Dermis blood vessel endothelial cell (primary cell): ENCODE results near the gene TACC2. TPM values are rescaled to one million over a fixed set of nuclear protein-coding genes. Genes with fewer than 3 reads are reported as not detected.
"Not testable (repeated sequence)": the region's sequence is repeated elsewhere in the genome, so short reads cannot be mapped to it uniquely, and the experiment has no call there.

Source experiments
- DNase-seq: peaks from one replicate; pipeline ENCODE4 v3.0.0; 2010
- total RNA-seq: library from RNA; depleted of rRNA; stranded (reverse); fragments of >200 nt; gene quantifications from 2 replicates; pipeline ENCODE4 v1.2.3, GENCODE V29; 2014

TACC2 gene, protein sequence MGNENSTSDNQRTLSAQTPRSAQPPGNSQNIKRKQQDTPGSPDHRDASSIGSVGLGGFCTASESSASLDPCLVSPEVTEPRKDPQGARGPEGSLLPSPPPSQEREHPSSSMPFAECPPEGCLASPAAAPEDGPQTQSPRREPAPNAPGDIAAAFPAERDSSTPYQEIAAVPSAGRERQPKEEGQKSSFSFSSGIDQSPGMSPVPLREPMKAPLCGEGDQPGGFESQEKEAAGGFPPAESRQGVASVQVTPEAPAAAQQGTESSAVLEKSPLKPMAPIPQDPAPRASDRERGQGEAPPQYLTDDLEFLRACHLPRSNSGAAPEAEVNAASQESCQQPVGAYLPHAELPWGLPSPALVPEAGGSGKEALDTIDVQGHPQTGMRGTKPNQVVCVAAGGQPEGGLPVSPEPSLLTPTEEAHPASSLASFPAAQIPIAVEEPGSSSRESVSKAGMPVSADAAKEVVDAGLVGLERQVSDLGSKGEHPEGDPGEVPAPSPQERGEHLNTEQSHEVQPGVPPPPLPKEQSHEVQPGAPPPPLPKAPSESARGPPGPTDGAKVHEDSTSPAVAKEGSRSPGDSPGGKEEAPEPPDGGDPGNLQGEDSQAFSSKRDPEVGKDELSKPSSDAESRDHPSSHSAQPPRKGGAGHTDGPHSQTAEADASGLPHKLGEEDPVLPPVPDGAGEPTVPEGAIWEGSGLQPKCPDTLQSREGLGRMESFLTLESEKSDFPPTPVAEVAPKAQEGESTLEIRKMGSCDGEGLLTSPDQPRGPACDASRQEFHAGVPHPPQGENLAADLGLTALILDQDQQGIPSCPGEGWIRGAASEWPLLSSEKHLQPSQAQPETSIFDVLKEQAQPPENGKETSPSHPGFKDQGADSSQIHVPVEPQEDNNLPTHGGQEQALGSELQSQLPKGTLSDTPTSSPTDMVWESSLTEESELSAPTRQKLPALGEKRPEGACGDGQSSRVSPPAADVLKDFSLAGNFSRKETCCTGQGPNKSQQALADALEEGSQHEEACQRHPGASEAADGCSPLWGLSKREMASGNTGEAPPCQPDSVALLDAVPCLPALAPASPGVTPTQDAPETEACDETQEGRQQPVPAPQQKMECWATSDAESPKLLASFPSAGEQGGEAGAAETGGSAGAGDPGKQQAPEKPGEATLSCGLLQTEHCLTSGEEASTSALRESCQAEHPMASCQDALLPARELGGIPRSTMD (N-terminal part only)
- total RNA-seq, result 3.6 and 8.2 TPM in 2 replicates

DNA sequence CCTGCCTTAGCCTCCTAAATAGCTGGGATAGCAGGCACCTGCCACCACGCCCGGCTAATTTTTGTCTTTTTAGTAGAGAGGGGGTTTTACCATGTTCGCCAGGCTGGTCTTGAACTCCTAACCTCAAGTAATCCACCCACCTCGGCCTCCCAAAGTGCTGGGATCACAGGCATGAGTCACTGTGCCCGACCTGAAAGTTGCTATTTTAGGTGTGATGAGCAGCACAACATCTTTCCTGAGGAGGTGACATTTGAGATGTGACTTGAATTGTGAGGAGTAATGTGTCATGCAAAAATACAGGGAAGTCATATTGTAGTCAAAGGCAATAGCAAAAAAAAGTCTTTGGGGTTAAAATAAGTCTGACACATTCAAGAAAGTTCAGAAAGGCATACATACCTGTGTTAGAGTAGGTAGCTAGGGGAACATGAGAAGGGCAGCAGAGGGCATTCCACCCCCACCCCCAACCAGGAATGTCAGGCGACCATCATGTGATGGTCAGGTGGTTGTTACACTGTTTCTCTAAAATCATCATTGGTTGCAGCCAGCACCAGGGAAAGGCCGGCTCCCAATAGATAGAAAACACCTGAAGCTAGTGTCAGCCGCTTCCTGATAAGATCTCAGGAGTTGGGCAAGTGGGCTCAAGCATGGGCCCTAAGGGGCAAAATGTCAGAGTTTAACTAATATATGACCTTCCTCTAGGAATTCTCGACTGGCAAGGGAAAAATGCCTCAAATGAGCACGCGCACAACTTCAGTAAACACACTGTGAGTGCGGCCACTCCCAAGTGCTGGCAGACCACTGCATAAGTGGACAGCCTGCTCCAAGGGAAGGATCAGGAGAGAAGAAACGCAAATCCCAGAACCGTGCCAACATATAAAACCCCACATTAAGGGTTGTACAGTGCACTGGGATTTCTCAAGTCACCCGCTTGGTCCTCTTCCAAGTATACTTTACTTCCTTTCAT lies at the start of gene TACC2:
TACC2 (plus strand) TSS at position 803 of the 964 bp plus-strand sequence. CDS start 32,819 bp downstream, outside the sequence.
- DNase-seq, result no peak

- DNase-seq, result no peak
Measured at GRCh38 chr10:121941532-121941931, 47.4 kb upstream of the TACC2 start.

DNA sequence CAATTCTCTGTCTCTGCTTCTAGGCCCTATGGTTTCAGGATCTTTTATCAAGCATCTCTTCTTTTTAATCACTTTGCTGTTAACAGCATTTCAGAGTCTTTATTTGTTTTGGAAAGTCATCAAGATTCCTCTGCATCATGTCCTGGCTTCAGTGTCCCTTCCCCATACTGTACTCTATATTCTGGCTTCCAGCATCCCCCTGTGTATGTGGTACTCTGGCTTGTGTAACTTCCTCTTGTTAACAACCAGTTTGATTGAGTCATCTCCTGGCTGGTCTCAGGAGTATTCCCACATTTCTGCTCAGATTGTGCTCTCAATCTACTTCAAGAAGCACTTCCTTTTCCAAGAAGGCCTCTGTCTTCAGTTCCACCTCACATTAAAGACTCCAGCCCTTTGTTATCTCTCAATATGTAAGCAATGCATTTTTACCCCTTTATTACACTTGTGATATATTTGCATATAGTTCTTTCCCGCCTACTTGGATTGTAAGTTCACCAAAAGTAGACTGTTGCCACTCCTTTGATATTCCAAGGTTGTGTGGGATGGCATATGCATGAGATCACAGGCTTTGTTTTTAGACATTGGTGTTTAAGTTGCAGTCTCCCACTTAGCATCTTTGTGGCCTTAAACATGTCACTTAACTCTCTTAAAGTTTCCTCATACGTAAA lies 46.1 kb upstream of the TACC2 start:
- peak; percentile 97 for DNase-seq

DNA sequence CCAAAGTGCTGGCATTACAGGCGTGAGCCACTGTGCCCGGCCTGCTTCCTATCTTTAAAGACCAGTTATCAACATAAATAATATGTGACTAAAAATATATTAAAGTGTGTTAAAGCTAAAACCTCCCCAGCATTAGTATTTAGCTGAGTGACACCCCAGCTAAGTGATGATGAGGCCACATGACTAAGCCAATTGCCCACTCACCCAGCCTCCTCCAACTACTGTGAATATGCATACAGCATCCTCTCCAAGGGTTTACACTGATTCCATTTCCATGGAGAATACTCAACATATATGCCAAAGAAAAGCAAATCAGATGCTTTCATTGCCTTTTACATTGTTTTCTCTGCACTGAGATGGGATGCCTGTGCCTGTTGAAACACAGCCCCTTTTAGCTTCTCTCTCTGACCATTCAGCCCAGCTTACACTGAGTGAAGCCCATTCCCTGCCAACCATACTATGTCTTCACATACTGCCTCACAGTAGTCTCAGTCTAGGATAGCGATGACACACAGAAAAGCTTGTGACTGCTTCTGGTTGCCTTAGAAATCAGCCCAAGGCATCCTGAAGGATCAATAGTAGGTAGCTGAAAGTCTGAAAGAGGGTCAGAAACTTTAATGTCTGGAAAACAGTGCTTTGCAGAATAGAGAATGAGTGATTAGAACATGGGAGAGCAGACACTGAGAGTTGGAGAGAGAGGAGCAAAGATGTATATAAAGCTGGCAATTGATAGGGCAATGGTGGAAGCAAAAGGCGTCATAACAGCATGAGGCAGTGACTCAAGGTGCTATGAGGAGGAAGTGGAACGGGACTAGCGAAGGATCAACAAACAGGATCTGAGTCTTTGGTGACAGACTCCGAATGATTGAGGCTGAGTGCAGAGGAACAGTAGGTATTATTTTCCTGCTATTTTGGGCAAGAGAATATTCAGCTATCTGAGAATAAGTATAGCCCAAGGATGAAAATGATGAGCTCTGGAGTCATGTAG lies 41.3 kb upstream of the TACC2 start:
- DNase-seq, result peak; percentile 56

GRCh38 chr10:121949049-121949448 lies 39.9 kb upstream of the TACC2 start:
- DNase-seq, result no peak

DNA sequence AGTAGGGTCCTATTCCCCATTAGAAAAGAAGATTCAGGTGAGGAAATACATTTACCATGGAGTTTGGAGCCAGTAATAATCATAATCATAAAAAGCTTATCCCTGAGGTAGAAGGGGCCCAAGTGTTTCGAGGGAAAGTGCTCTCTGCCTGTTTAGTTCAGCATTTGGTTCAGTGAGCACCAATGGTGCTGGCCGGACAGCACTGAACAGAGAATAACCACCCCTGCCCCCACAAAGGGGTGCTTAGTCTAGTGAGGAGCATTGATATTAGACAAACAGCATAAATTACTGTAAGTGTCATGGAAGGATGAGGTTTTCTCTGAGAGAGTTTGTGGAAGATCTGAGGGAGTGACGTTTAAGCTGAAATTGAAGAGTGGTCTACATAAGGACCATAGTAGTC lies 39.5 kb upstream of the TACC2 start:
- no peak for DNase-seq

GRCh38 chr10:121952226-121952625 lies 36.7 kb upstream of the TACC2 start:
- DNase-seq, result no peak

GRCh38 chr10:121956111-121957061 lies 32.6 kb upstream of the TACC2 start:
- DNase-seq, result peak; percentile 85

- no peak for DNase-seq
Measured at GRCh38 chr10:121959671-121960070, 29.3 kb upstream of the TACC2 start.

DNA sequence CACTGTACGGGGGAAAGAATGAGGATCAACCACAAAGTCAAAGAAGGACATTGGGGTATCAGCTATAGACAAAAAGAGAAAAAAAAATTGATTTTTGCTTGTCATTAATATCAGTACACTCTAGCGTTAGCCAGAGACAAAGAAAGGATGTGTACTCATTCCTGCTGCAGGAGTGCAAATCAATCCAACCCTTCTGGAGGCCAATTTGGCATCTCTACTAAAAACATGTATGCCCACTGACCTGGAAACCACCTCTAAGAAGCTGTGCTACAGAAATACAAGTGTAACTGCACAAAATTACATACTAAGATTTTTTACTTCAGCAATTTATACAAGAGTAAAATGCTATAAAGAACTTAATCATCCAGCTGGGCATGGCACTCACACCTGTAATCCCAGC lies 27.5 kb upstream of the TACC2 start:
- DNase-seq, result peak; percentile 75

GRCh38 chr10:121965996-121966395 lies 23.0 kb upstream of the TACC2 start:
- no peak for DNase-seq

- DNase-seq, result not testable (repeated sequence)
Measured at GRCh38 chr10:121969086-121969485, 19.9 kb upstream of the TACC2 start.

- no peak for DNase-seq
Measured at GRCh38 chr10:121974019-121974534, 14.9 kb upstream of the TACC2 start.

DNA sequence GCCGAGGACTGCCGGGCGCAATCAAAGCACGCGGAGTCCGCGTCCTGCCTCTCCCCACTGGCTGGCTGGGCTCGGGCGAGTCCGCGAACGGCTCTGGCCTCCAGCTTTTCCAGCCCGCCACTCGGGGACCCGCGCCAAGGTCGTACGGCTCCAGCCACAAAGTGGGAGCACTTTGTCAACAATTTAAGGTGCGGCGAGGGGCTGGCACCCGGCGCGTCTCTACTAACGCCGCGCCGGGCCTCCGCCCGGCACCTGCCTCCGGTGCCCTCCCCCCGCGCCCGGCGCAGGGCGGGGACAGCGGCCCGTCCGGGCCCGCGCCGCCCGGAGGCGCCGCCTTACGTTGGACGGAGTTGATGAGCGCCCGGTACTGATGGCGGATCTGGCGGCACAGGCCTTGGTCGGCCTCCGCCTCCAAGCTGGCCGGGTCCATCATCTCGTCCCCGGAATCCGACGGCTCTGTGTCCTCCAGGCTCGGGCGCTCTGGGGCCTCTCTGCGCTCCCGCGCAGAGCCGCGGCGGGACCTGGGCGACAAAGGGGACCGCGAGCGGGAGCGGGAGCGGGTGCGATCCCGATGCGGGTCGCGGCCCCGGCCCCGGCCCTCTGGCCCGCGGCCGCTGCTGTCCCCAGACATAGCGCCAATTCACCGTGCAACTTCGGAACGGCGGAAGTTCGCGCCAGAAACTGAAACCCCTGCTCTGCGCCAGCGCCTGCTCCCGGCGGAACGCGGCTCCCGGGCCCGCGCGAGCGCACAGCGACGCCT lies 14.2 kb upstream of the TACC2 start, which contains the start of gene NSMCE4A:
NSMCE4A (minus strand) TSS at position 683 of the 760 bp plus-strand sequence; CDS start at position 631, 52 bp downstream.
- peak; percentile 88 for DNase-seq

GRCh38 chr10:121975295-121976086 lies 13.5 kb upstream of the TACC2 start:
- DNase-seq, result no peak

DNA sequence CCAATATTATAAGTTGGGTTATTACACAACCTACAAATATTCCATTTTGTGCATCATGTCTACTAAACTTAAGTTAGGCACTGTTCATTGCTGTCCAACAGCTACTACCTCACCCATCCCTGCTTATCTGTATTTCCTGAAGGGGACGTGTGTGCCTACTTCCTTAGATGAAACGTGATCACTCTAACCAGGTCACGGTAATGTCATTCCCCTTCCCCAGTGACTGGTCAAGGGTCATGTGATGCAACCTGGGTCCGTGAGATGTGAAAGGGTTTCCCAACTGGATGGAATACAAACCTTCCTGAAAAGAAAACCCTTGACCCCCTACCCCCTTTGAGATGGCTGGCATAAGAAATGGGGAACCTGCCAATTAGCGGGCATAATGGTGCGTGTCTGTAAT lies 12.4 kb upstream of the TACC2 start:
- DNase-seq, result no peak
